Naive thymus-derived CD4-positive, alpha-beta T cell (primary cell): ENCODE results near the gene ABCC4. TPM values are rescaled to one million over a fixed set of nuclear protein-coding genes. Genes with fewer than 3 reads are reported as not detected.

Experiments
- ATAC-seq: fragments of 150-1000 bp; cut with Tn5 transposase; 2 replicates; pipeline ENCODE4 v1.10.0; 2021; ENCODE audit warnings: mild to moderate bottlenecking, moderate library complexity
- CTCF ChIA-PET: fragments of 350-600 bp; sonication (Branson Sonifier 250); formaldehyde crosslinking; loops from one replicate; lab custom pipeline; 2021; ENCODE audit warnings: antibody characterized with exemption; lab: Charles Lee
- POLR2A ChIA-PET: fragments of 350-600 bp; sonication (Branson Sonifier 250); formaldehyde crosslinking; loops from one replicate; lab custom pipeline; 2021; ENCODE audit warnings: antibody characterized with exemption, inconsistent platforms; lab: Charles Lee
- DNase-seq, 9 donors: peaks; one replicate each; pipeline versions ENCODE4 v3.0.0 to v3.0.0-alpha.2; 2020 to 2022; ENCODE audit warnings: mixed read lengths in 1 of 9
- H3K27ac ChIP-seq: one replicate; pipeline ENCODE4 v1.7.0; 2013; ENCODE audit warnings: mild to moderate bottlenecking, low read depth, low read length, moderate library complexity
- H3K27me3 ChIP-seq, 2 donors: one replicate each; pipeline ENCODE4 v1.7.0; 2013; ENCODE audit warnings: low read length in 2 of 2, mild to moderate bottlenecking in 2 of 2, moderate library complexity in 2 of 2; ENCODE audit not compliant: control insufficient read depth in 2 of 2, insufficient read depth in 2 of 2
- H3K36me3 ChIP-seq, 3 experiments: 1 replicate in 2 of 3; 2 replicates in 1 of 3; pipeline ENCODE4 v1.7.0; 2013; ENCODE audit warnings: low read length in 3 of 3, mild to moderate bottlenecking in 3 of 3, moderate library complexity in 1 of 3; ENCODE audit not compliant: insufficient read depth in 3 of 3, control insufficient read depth in 2 of 3
- H3K4me1 ChIP-seq, 2 donors: one replicate each; pipeline ENCODE4 v1.7.0; 2013; ENCODE audit warnings: low read length in 2 of 2, mild to moderate bottlenecking in 2 of 2, moderate library complexity in 1 of 2; ENCODE audit not compliant: control insufficient read depth in 2 of 2, insufficient read depth in 2 of 2
- H3K4me3 ChIP-seq: 2 replicates; pipeline ENCODE4 v1.7.0; 2013; ENCODE audit warnings: mild to moderate bottlenecking, low read length
- H3K9me3 ChIP-seq, 3 experiments: 1 replicate in 2 of 3; 2 replicates in 1 of 3; pipeline ENCODE4 v1.7.0; 2013; ENCODE audit warnings: low read length in 3 of 3; ENCODE audit not compliant: control insufficient read depth in 2 of 3
- H3K27ac Mint-ChIP-seq, 9 donors: one replicate each; pipeline ENCODE4 v1.8.0; 2020 to 2022; ENCODE audit warnings: mixed read lengths in 9 of 9, mild to moderate bottlenecking in 8 of 9, moderate library complexity in 5 of 9, inconsistent platforms in 2 of 9
- H3K27me3 Mint-ChIP-seq, 5 donors: one replicate each; pipeline ENCODE4 v1.8.0; 2021 to 2022; ENCODE audit warnings: mixed read lengths in 5 of 5, mild to moderate bottlenecking in 1 of 5
- H3K36me3 Mint-ChIP-seq, 5 donors: one replicate each; pipeline ENCODE4 v1.8.0; 2020 to 2022; ENCODE audit warnings: mixed read lengths in 5 of 5, mild to moderate bottlenecking in 3 of 5, inconsistent platforms in 1 of 5
- H3K4me1 Mint-ChIP-seq, 7 donors: one replicate each; pipeline ENCODE4 v1.8.0; 2020 to 2022; ENCODE audit warnings: mixed read lengths in 7 of 7, mild to moderate bottlenecking in 3 of 7, inconsistent platforms in 1 of 7
- H3K4me3 Mint-ChIP-seq, 10 donors: one replicate each; pipeline ENCODE4 v1.8.0; 2020 to 2022; ENCODE audit warnings: mild to moderate bottlenecking in 10 of 10, mixed read lengths in 10 of 10, moderate library complexity in 6 of 10, inconsistent platforms in 2 of 10
- H3K9me3 Mint-ChIP-seq, 11 donors: one replicate each; pipeline ENCODE4 v1.8.0; 2020 to 2022; ENCODE audit warnings: mixed read lengths in 11 of 11, mild to moderate bottlenecking in 4 of 11, inconsistent platforms in 1 of 11, moderate library complexity in 1 of 11
- intact Hi-C, 2 donors: fragments of 100-400 bp; cut with micrococcal nuclease; formaldehyde crosslinking; loops; one replicate each; pipeline ENCODE4 v1.15.1; 2023
- polyA plus RNA-seq, 2 donors: library from polyadenylated mRNA; unstranded; fragments of 300-500 nt; fragmentation: Illumina TruSeq; gene quantifications; one replicate each; pipeline ENCODE4 v1.2.3, GENCODE V29; 2021
- total RNA-seq, 6 experiments: library from RNA in 5 of 6; stranded (reverse) in 5 of 6; gene quantifications; 1 replicate in 5 of 6; 2 replicates in 1 of 6; pipeline ENCODE4 v1.2.3 and lab custom pipeline; 2021 to 2026

ABCC4 gene
- total and polyA plus RNA-seq, 7 experiments from 2014 or later = 3.5 to 9.2 (median 7.3) TPM

- no peak overlapping the region for H3K4me3 Mint-ChIP-seq
- Histone ChIP-seq H3K36me3 (no peaks in the 10 kb centered on the region), H3K27me3 (no peaks in the 10 kb centered on the region), H3K4me3 (no peak overlapping the region), H3K4me1 (no peaks in the 10 kb centered on the region), H3K27ac (no peak overlapping the region), H3K9me3 (no peaks in the 10 kb centered on the region)
- CTCF ChIA-PET = interaction anchor here (0.6 kb wide), 1 partner anchor 53 kb away, joined by 3 read pairs; no protein-coding TSS in a partner anchor
- no peaks in the 10 kb centered on the region for H3K27me3 Mint-ChIP-seq
- intact Hi-C loops = no loop called here
- DNase-seq = no peak
- no peak for ATAC-seq
- H3K27ac Mint-ChIP-seq = no peak overlapping the region
- peaks cover 0 to 10% (median 4%) of the 10 kb centered on the region in 11 donors for H3K9me3 Mint-ChIP-seq
- peaks cover 8 to 41% (median 35%) of the 10 kb centered on the region in 5 donors for H3K36me3 Mint-ChIP-seq
- H3K4me1 Mint-ChIP-seq = peaks cover 2 to 18% (median 10%) of the 10 kb centered on the region in 7 donors
- POLR2A ChIA-PET = no interaction called here
Observed at GRCh38 chr13:95146486-95146885, 154.8 kb downstream of the ABCC4 start.

DNA sequence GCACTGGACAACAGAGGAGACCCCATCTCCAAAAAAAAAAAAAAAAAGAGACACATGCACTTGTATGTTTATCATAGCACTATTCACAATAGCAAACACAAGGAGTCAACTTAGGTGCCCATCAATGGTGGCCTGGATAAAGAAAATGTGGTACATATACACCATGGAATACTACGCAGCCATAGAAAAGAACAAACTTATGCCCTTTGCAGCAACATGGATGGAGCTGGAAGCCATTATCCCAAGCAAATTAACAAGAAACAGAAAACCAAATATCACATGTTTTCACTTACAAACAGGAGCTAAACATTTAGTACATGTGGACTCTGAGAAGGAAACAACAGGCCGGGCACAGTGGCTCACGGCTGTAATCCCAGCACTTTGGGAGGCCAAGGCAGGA is 155.7 kb downstream of the ABCC4 start:
- Mint-ChIP-seq H3K4me1 (peaks cover 0 to 14% (median 7%) of the 10 kb centered on the region in 7 donors), H3K27ac (no peak overlapping the region), H3K36me3 (peaks cover 11 to 45% (median 41%) of the 10 kb centered on the region in 5 donors), H3K27me3 (no peaks in the 10 kb centered on the region), H3K9me3 (peaks cover 0 to 10% (median 4%) of the 10 kb centered on the region in 11 donors), H3K4me3 (no peak overlapping the region)
- CTCF ChIA-PET = no interaction called here
- DNase-seq (no peak), ATAC-seq (no peak)
- Histone ChIP-seq H3K4me1 (no peaks in the 10 kb centered on the region), H3K27ac (no peak overlapping the region), H3K36me3 (no peaks in the 10 kb centered on the region), H3K9me3 (no peaks in the 10 kb centered on the region), H3K4me3 (no peak overlapping the region), H3K27me3 (no peaks in the 10 kb centered on the region)
- POLR2A ChIA-PET = interaction anchor here (1.1 kb wide), 1 partner anchor 15 kb away, joined by 4 read pairs; no protein-coding TSS in a partner anchor
- intact Hi-C loops = no loop called here

DNA sequence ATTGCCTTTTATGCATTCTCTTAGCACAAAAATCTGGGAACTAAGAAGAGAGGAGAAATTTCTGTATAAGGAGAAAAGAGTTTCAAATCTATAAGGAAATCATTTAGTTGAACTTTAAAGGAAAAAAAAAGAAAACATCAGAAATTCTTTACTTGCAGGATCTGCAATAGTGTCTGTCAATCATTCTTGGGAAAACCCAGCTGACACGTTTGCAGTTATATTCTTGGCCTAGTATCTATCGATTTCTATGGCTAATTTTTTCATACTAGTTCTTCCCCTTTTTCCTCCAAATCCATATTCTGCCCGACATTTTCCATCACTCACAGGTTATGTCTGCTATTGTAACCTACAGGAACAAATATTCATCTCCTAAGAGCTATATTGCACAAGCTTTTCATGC is 160.7 kb downstream of the ABCC4 start:
- Mint-ChIP-seq H3K27me3 (no peaks in the 10 kb centered on the region), H3K9me3 (peaks cover 0 to 10% (median 4%) of the 10 kb centered on the region in 11 donors), H3K4me3 (no peak overlapping the region), H3K4me1 (peaks cover 0 to 13% (median 6%) of the 10 kb centered on the region in 7 donors), H3K27ac (no peak overlapping the region), H3K36me3 (peaks cover 15 to 63% (median 51%) of the 10 kb centered on the region in 5 donors)
- no peaks in the 10 kb centered on the region for H3K36me3 ChIP-seq
- H3K27ac ChIP-seq = no peak overlapping the region
- intact Hi-C loops = no loop called here
- no peaks in the 10 kb centered on the region for H3K9me3 ChIP-seq
- ATAC-seq (no peak), DNase-seq (no peak)
- no peak overlapping the region for H3K4me3 ChIP-seq
- H3K4me1 ChIP-seq = no peaks in the 10 kb centered on the region
- CTCF ChIA-PET = no interaction called here
- no peaks in the 10 kb centered on the region for H3K27me3 ChIP-seq
- POLR2A ChIA-PET = no interaction called here

DNA sequence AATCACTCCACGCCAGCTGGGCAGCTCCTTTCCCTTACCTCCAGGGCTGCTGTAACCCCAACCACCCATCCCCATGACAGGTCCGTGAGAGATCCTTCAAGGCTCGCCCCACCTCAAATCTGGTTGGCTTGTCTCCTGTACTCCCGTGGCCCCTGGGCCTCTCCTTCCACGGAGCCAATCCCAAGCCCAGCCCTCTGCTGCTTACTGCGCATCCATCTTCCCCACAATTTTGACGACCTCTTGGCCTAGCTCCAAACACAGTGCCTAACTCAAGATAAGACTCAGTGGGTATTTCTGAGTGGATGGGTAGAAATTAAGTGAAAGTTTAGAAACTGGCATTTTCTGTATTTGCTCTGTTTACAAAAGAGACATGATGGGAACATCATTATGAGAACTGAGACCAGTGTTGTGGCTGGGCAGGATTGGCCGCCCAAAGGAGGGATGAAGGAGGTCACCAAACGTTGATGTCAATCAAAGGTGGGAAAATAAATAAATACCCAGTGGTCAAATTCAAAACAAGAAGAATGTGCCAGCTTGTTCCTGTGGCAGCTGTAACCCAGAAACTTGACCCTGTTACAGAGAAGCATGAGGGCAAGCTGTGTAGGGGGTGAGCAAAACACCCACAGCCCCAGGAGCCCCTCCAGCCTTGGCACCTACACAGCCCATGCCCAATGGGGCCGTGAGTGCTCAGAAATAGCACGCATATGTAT is 162.2 kb downstream of the ABCC4 start:
- DNase-seq (no peak), ATAC-seq (no peak)
- peaks cover 7 to 54% (median 45%) of the 10 kb centered on the region in 5 donors for H3K36me3 Mint-ChIP-seq
- Histone ChIP-seq H3K9me3 (no peaks in the 10 kb centered on the region), H3K4me3 (no peak overlapping the region), H3K4me1 (no peaks in the 10 kb centered on the region), H3K36me3 (no peaks in the 10 kb centered on the region), H3K27ac (no peak overlapping the region), H3K27me3 (no peaks in the 10 kb centered on the region)
- no peaks in the 10 kb centered on the region for H3K27me3 Mint-ChIP-seq
- H3K4me1 Mint-ChIP-seq = peaks cover 0 to 9% (median 0%) of the 10 kb centered on the region in 7 donors
- ChIA-PET POLR2A (no interaction called here), CTCF (interaction anchor here (0.6 kb wide), 1 partner anchor 241 kb away, joined by 4 read pairs; no protein-coding TSS in a partner anchor)
- no peak overlapping the region for H3K27ac Mint-ChIP-seq
- H3K9me3 Mint-ChIP-seq = peaks cover 0 to 4% (median 0%) of the 10 kb centered on the region in 11 donors
- H3K4me3 Mint-ChIP-seq = no peak overlapping the region
- intact Hi-C loops = no loop called here

DNA sequence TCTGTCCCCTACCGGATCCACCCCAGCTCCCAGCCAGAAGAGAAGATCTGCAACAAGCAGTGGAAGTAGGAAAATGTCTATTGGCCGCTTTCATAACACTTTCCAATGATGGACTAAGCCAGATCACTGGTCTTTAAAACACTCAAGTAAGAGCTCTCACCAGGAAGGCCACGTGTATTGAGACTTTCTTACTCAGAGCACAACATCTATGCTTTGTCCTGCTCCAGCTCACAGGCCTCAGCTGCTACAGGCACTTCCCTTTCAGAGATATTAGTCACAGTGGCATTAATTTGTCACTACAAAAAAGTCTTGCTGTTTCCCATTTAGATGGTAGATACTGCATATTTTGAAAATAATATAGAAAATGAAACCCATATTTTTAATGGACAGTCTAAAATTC is 164.2 kb downstream of the ABCC4 start:
- Histone ChIP-seq H3K4me1 (no peaks in the 10 kb centered on the region), H3K9me3 (no peaks in the 10 kb centered on the region), H3K4me3 (no peak overlapping the region), H3K36me3 (no peaks in the 10 kb centered on the region), H3K27ac (no peak overlapping the region), H3K27me3 (no peaks in the 10 kb centered on the region)
- no peak for DNase-seq
- POLR2A ChIA-PET = no interaction called here
- peak; percentile 72 for ATAC-seq
- peaks cover 0 to 9% (median 0%) of the 10 kb centered on the region in 7 donors for H3K4me1 Mint-ChIP-seq
- H3K27me3 Mint-ChIP-seq = no peaks in the 10 kb centered on the region
- peaks cover 9 to 55% (median 48%) of the 10 kb centered on the region in 5 donors for H3K36me3 Mint-ChIP-seq
- intact Hi-C loops = no loop called here
- CTCF ChIA-PET = no interaction called here
- H3K27ac Mint-ChIP-seq = peak overlapping the region in 1 of 9 donors; percentile 26
- H3K9me3 Mint-ChIP-seq = peaks cover 0 to 3% (median 0%) of the 10 kb centered on the region in 11 donors
- no peak overlapping the region for H3K4me3 Mint-ChIP-seq

DNA sequence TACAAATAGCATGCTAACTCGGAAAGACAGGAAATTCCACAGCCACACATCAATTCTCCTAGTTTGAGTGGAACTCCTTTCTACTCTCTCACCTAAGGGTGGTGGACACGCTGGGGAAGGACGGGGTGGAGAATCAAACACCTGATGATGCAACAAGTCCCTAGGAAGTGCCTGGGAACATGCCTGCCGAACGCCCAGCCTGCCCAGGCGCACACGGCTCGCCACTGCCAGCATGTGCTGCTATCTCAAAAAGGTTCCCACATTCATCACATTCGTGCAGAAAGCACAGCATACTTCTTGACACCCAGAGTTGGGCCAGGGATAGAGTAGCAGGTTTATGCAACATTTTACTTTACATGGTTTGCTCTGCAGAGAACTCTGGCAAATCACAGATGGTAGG is 164.6 kb downstream of the ABCC4 start:
- ChIA-PET POLR2A (no interaction called here), CTCF (no interaction called here)
- Histone ChIP-seq H3K27me3 (no peaks in the 10 kb centered on the region), H3K27ac (no peak overlapping the region), H3K9me3 (no peaks in the 10 kb centered on the region), H3K36me3 (no peaks in the 10 kb centered on the region), H3K4me1 (no peaks in the 10 kb centered on the region), H3K4me3 (no peak overlapping the region)
- no peaks in the 10 kb centered on the region for H3K9me3 Mint-ChIP-seq
- peaks cover 0 to 9% (median 0%) of the 10 kb centered on the region in 7 donors for H3K4me1 Mint-ChIP-seq
- H3K27me3 Mint-ChIP-seq = no peaks in the 10 kb centered on the region
- intact Hi-C loops = no loop called here
- H3K27ac Mint-ChIP-seq = no peak overlapping the region
- DNase-seq (no peak), ATAC-seq (no peak)
- no peak overlapping the region for H3K4me3 Mint-ChIP-seq
- H3K36me3 Mint-ChIP-seq = peaks cover 9 to 54% (median 47%) of the 10 kb centered on the region in 5 donors
